ENCODE results near the gene IPO7. TPM values are rescaled to one million over a fixed set of nuclear protein-coding genes. Genes with fewer than 3 reads are reported as not detected.
"Not testable (repeated sequence)": the region's sequence is repeated elsewhere in the genome, so short reads cannot be mapped to it uniquely, and the experiment has no call there.

IPO7 gene
- 113 to 143 TPM (median 114 TPM) in 3 replicates for total RNA-seq
- long read RNA-seq, full-length matches to known transcripts: 2 of 25 reads
- long read RNA-seq, partial matches to known transcripts: 3 of 25 reads
- long read RNA-seq, other reads (novel, unspliced or antisense): 20 of 25 reads

GRCh38 chr11:9384535-9385326, at the start of gene IPO7:
TSS of gene IPO7 (plus strand) at chr11:9384652. CDS start at chr11:9384764, 112 bp downstream.
- TF ChIP-seq CTCF (IDR thresholded peaks at IDR 0.05): peak; percentile 74
- H3K9me3 Mint-ChIP-seq (ENCODE audit: low read depth): no peaks in the 10 kb centered on the region
- peaks cover 40% of the 10 kb centered on the region for H3K4me1 Mint-ChIP-seq (ENCODE audit: low read depth)
- no peaks in the 10 kb centered on the region for H3K27me3 Mint-ChIP-seq (ENCODE audit: low read depth)
- H3K27ac Mint-ChIP-seq (ENCODE audit: unreplicated experiment): peak within 1 kb of the TSS; percentile 95
- no peaks in the 10 kb centered on the region for H3K36me3 Mint-ChIP-seq (ENCODE audit: low read depth)
- peak within 1 kb of the TSS; percentile 92 for H3K4me3 Mint-ChIP-seq (ENCODE audit: unreplicated experiment)
- peak; percentile 97 for DNase-seq (ENCODE audit: low spot score)

- H3K4me1 Mint-ChIP-seq (ENCODE audit: low read depth): no peaks in the 10 kb centered on the region
- H3K4me3 Mint-ChIP-seq (ENCODE audit: unreplicated experiment): no peak overlapping the region
- no peak overlapping the region for H3K27ac Mint-ChIP-seq (ENCODE audit: unreplicated experiment)
- TF ChIP-seq CTCF (IDR thresholded peaks at IDR 0.05): no peak
- H3K27me3 Mint-ChIP-seq (ENCODE audit: low read depth): no peaks in the 10 kb centered on the region
- H3K9me3 Mint-ChIP-seq (ENCODE audit: low read depth): no peaks in the 10 kb centered on the region
- DNase-seq (ENCODE audit: low spot score): no peak
- no peaks in the 10 kb centered on the region for H3K36me3 Mint-ChIP-seq (ENCODE audit: low read depth)
Observed at GRCh38 chr11:9341638-9342178, 42.7 kb upstream of the IPO7 start.

- Mint-ChIP-seq H3K27me3 (ENCODE audit: low read depth) (peaks cover 3% of the 10 kb centered on the region), H3K9me3 (ENCODE audit: low read depth) (no peaks in the 10 kb centered on the region), H3K4me3 (ENCODE audit: unreplicated experiment) (no peak overlapping the region), H3K27ac (ENCODE audit: unreplicated experiment) (no peak overlapping the region), H3K36me3 (ENCODE audit: low read depth) (no peaks in the 10 kb centered on the region), H3K4me1 (ENCODE audit: low read depth) (peaks cover 6% of the 10 kb centered on the region)
- DNase-seq (ENCODE audit: low spot score): no peak
- no peak for TF ChIP-seq CTCF (IDR thresholded peaks at IDR 0.05)
Observed at GRCh38 chr11:9344061-9344680, 40.3 kb upstream of the IPO7 start.

- Mint-ChIP-seq H3K4me1 (ENCODE audit: low read depth) (peaks cover 6% of the 10 kb centered on the region), H3K27me3 (ENCODE audit: low read depth) (peaks cover 3% of the 10 kb centered on the region), H3K9me3 (ENCODE audit: low read depth) (no peaks in the 10 kb centered on the region), H3K27ac (ENCODE audit: unreplicated experiment) (no peak overlapping the region), H3K4me3 (ENCODE audit: unreplicated experiment) (no peak overlapping the region), H3K36me3 (ENCODE audit: low read depth) (no peaks in the 10 kb centered on the region)
- TF ChIP-seq CTCF (IDR thresholded peaks at IDR 0.05): no peak
- no peak for DNase-seq (ENCODE audit: low spot score)
Observed at GRCh38 chr11:9347100-9347499, 37.4 kb upstream of the IPO7 start.

- not testable (repeated sequence) for H3K9me3 Mint-ChIP-seq (ENCODE audit: low read depth); H3K27me3 Mint-ChIP-seq (ENCODE audit: low read depth); H3K27ac Mint-ChIP-seq (ENCODE audit: unreplicated experiment); H3K36me3 Mint-ChIP-seq (ENCODE audit: low read depth); H3K4me3 Mint-ChIP-seq (ENCODE audit: unreplicated experiment); H3K4me1 Mint-ChIP-seq (ENCODE audit: low read depth); DNase-seq (ENCODE audit: low spot score)
Observed at GRCh38 chr11:9347779-9348178, 36.7 kb upstream of the IPO7 start.

Data from chondrocyte (in vitro differentiated cells).